GDM1 (cell line): ENCODE results near the gene RAB21.

Experiments used
- DNase-seq: peaks from one replicate; lab custom pipeline; 2025; lab: John Stamatoyannopoulos, UW

The RAB21 gene

GRCh38 chr12:71754461-71755145 lies at the start of gene RAB21:
Gene RAB21 (plus strand): TSS chr12:71754863. CDS start chr12:71755130, 267 bp downstream.
- DNase-seq, result peak; percentile 94

DNA sequence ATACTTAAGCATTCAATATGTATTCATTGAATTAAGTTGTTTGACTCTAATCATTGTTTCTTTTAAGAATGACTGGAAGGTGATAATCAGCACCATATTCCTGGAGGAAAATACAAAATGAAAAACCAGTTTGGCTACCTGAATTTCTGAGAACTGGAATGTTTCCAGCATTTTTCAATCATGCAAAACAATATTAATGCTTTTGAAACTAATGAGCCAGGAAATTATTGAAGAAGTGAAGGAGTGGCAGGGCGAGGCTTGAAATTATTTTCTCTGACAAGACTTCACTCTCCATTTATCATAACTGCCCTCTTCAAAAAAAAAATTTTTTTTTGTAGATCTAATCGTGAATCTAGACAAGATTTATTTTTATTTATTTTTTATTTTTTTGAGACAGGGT lies 49.7 kb upstream of the RAB21 start:
- no peak for DNase-seq

DNA sequence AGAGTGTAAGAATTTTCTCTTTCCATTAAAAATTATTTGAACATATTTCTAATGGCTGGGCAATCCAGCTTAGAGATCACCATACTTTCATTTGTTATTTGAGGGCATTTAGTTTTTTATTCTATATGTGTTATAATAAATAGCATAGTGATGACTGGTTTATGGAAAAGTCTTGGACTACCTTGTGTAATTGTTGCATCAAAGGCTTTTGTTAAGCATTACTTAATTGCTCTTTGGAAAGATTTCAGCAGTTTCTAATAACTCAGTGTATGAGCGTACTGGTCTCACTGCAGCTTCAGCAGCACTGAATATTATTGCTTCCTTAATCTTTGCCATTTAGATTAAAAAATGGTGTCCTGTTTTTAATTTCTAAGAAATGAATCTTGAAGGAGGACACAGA lies 46.0 kb upstream of the RAB21 start:
- no peak for DNase-seq

DNA sequence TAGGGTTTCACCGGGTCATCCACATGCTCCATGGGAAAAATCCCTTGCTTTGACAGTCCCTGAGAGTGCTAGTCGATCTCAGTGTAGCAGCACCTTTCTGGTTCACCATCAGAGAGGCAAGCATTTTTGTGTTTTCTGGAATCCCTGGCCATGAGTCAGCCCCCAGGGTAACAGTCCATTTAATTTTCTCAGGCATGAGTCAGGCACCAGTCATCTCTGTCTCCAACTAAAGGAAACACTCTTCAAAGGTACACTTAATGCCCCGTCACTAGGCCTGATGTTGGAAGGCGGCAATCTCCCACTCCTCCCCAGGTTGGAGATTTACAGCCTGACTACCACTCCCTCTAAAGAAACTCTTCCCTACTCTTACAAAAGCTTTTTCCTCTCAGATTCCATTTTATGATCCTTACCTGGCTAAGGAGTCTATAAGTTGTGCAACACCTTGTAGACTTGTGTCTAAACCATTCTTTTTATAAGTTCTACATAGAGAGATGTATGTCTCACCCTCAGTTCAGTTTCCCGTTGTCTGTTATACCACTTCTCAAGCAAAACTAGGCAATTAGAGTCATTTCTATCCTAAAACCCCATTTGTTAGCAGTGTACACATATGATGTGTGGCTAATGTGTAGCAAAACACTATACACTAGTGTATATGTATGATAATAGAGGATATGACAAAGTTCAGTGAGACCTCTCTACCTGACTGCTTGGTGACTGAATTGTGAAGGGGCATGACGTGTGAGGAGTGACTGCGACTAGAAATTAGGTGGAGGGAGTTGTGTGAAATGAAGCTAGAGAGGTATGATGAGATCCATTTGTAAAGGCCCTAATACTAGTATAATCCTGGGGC lies 44.2 kb upstream of the RAB21 start:
- no peak for DNase-seq

DNA sequence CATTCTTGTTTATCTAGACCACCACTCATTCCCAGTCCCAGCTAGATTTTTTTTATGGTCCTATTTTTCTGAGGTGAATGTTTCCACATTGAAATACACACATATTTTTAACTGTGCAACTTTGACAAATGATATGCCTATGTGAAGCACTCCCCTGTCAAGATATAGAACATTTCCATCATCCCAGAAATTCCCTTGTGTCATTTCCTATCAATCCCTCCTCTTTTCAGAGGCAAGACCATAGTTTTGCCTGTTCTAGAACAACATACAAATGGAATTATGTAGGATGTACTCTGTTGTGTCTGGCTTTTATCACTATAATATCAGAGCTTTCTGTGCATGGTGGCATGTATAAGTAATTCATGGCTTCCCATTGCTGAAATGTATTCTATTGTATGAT lies 36.1 kb upstream of the RAB21 start:
- DNase-seq, result no peak

GRCh38 chr12:71719647-71720370 lies 34.9 kb upstream of the RAB21 start:
- DNase-seq, result no peak

DNA sequence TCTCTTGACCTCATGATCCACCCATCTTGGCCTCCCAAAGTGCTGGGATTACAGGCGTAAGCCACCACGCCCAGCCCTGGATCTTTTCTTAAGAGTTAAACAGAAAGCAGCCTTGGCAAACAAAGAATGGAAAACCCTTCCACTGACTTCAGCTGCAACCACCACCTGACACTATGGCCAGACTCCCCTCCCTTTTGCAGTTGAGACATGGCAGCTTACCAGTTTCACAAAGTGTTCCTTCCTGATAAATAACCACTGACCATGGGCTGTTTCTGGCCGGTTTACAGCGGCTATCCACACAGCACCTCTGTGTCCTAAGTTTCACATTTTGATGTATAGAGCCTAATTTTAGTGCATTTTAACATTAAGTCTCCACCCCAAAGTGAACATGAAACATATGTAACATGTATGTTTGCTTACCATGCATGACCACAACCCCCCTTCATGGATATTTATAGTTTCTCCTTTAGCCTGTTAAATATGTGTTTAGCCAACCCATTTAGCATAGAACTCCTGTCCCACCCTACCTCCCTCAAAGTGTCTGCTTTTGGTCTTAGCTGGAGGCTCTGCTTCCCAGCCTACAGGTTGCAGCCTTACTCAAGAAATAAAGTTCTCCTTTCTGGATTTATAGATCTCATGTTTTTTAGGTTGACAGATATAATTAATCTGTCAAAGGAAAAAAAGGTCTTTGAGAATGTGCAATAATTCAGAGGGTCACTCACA lies 32.7 kb upstream of the RAB21 start:
- no peak for DNase-seq

GRCh38 chr12:71725011-71725410 lies 29.7 kb upstream of the RAB21 start:
- DNase-seq, result no peak

DNA sequence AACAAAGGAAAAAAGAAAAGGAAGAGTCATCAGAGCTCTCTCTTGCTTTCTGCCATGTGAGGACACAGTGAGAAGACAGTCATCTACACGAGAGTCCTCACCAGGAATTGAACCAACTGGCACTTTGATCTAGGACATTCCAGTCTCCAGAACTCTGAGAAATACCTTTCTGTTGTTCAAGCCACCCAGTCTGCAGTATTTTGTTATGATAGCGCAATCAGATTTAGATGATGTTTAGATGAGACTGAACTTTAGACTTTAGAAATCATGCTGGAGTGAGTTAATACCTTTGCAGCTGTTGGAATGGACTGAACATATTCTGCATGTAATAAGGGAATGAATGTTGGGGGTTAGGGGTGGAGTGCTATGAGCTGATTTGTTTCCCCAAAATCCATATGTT lies 28.1 kb upstream of the RAB21 start:
- DNase-seq, result no peak

DNA sequence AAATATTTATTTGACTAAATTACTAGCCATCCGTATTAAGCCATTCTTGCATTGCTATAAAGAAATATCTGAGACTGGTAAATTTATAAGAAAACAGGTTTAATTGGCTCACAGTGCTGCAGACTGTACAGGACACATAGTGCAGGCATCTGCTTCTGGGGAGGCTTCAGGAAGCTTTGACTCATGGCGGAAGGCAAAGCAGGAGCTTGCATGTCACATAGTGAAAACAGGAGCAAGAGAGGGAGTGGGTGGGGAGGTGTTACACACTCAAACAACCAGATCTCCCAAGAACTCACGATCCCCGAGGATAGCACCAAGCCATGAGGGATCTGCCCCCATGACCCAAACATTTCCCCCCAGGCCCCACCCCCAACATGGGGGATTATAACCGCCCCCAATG lies 26.7 kb upstream of the RAB21 start:
- no peak for DNase-seq

GRCh38 chr12:71730936-71731335 lies 23.7 kb upstream of the RAB21 start:
- no peak for DNase-seq

DNA sequence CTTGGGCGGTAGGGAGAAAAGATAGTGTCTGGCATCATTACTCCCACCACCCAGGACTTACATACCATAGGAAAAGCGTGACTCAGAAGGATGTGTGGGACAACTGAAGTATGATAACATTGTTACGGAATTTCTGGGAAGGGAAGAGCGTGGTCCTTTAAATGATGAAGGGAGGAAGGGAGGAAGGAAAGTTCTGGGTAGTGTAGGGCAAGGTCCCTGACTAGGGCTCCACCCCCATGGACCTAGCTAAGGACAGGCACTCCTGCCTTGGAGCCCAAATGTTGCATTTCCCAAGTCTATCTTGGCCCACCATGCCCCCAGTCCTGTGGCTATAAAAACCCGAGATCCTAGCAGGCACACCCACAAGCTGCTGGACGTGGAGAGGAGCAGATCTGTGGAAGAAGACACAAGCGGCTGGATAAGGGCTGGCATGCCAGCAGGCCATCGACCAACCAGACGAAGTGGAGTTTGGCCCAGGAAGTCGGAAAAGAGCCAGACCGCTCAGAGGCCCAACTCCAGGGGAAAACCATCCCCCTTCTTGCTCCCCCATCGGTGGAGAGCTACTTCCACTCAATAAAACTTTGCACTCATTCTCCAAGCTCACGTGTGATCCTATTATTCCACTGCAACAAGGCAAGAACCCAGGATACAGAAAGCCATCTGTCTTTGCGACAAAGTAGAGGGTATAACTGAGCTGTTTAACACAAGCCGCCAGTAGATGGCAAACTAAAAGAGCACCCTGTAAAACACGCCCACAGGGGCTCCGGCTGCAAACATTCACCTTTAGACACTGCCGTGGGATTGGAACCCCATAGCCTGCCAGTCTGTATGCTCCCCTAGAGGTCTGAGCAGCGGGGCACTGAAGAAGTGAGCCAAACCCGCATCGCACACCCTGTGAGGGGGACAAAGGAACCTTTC lies 23.0 kb upstream of the RAB21 start:
- no peak for DNase-seq

DNA sequence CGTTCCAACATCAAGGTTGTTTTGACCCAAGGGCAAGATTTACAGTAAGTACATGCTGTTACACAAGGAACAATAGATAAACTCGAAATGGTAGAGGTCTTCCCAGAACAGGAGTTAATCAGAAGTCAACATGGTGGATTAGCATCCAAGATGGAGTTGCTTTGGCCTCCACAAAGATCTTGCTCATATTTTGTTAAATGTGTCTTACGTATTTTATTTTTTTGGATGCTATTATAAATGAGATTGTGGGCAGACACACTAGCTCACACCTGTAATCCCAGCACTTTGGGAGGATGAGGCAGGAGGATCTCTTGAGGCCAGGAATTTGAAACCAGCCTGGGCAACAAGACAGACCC lies 22.3 kb upstream of the RAB21 start:
- no peak for DNase-seq

- DNase-seq, result no peak
Observed at GRCh38 chr12:71737197-71737596, 17.5 kb upstream of the RAB21 start.

- DNase-seq, result no peak
Observed at GRCh38 chr12:71742998-71743397, 11.7 kb upstream of the RAB21 start.

DNA sequence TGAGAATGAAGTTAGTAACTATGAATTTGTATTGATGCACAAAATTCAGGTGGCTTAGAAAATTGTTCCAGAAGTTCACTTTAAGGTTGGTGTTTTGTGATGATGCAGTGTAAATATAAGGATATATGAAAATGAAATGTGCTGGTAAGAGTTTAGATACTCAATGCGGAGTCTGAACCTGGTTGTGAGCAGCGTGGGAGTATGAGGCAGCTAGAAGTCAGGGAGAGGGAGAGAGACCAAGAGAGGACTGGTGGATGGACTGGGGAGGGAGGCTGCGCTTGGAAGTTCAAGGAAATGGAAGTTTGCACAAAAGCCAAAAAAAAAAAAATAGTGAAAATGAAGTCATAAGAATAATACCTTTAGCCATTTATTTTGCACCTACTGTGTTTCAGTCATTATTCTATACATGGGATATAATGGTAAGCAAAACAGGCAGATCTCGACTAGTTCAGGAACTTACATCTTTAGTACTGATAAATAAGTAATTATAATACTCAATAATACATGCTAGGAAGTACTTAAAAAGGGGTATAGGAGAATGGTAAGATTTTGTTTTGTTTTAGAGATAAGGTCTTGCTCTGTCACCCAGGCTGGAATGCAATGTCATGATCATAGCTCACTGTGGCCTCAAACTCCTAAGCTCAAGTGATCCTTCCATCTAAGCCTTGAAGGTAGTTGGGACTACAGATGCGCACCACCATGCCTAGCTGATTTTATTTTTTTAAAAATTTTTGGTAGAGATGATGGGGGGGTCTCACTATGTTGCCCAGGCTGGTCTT lies 10.0 kb upstream of the RAB21 start:
- no peak for DNase-seq

- DNase-seq, result peak; percentile 42
Observed at GRCh38 chr12:71746974-71747611, 7.6 kb upstream of the RAB21 start.

DNA sequence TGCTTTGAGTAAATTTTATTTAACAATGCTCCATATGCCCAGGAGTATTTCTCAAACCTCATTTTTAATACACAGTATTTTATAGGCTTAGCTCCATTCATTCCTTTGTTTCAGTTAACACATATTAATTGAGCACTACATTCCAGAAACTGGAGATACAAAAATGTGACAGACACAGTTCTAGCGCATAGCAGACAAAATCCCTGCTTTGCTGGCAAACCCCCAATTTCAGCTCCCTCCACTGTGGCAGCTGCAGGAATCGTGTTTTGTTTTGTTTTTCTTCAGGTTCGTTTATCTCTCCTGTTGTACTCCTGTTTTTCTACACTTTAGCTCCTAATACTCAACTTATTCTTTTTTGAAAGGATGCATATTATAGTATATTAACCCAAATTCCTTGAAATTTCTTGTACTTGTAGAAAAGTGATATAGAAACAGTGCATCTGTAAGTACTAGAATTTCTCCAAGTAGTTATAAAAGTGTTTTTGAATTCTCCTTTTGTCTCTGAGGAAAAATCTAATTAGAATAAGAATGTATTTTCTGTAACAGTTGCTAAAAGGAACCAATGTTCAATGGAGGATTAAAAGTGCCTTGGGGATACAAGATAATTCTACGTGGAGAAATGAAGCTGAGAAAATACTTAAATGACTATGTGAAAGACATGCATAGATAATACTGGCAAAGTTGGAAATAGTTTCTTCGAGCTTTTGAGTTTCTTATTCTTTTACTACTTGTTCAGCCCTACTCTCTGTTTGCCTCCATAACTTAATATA lies 6.4 kb upstream of the RAB21 start:
- DNase-seq, result no peak

- no peak for DNase-seq
Observed at GRCh38 chr12:71749666-71750065, 5.0 kb upstream of the RAB21 start.
